ENCODE results near the gene NSD2.

GRCh38 chr4:2008921-2009650, 137.9 kb downstream of the NSD2 start, which contains the start of gene NELFA:
- no peak for TF ChIP-seq CTCF (IDR thresholded peaks at IDR 0.05)
- no peak for TF ChIP-seq EZH2 (IDR thresholded peaks at IDR 0.05; ENCODE audit: borderline replicate concordance, insufficient read depth, low read depth, low read length, poor library complexity, severe bottlenecking)
